SK-N-SH (cell line): ENCODE results near the gene UBR7. TPM values are rescaled to one million over a fixed set of nuclear protein-coding genes. Genes with fewer than 3 reads are reported as not detected.

Experiments
- CTCF ChIA-PET: fragments of 300-600, 350-600 bp; formaldehyde crosslinking; extraction: SDS; loops from one replicate; lab custom pipeline; 2021; lab: Yijun Ruan, JAX
- POLR2A ChIA-PET: fragments of 350-600 bp; sonication (Branson Sonifier 250); formaldehyde crosslinking; extraction: SDS; loops from one replicate; lab custom pipeline; 2020; ENCODE audit warnings: antibody characterized with exemption, inconsistent platforms; lab: Yijun Ruan, JAX
- DNase-seq: peaks from one replicate; pipeline ENCODE4 v3.0.0; 2012
- H2AFZ ChIP-seq: fragments of 200-600 bp; sonication (generic); 2 replicates; pipeline ENCODE4 v1.8.1; 2016; ENCODE audit warnings: antibody characterized with exemption, mild to moderate bottlenecking, low read depth
- H3F3A ChIP-seq: fragments of 200-600 bp; sonication (generic); replicated peaks from 2 replicates; pipeline ENCODE3; 2016; ENCODE audit warnings: antibody characterized with exemption, mild to moderate bottlenecking; ENCODE audit not compliant: insufficient read depth
- H3K27ac ChIP-seq, 2 experiments: fragments of 200-500 bp in 1 of 2; fragments of 200-600 bp in 1 of 2; sonication (Bioruptor generic) in 1 of 2; sonication (generic), shearing (Covaris generic) in 1 of 2; 2 replicates each; pipeline versions ENCODE4 v1.5.1 to v1.6.1; 2014 to 2016; ENCODE audit warnings: low read depth in 2 of 2, inconsistent platforms in 1 of 2, low read length in 1 of 2, mild to moderate bottlenecking in 1 of 2, mixed read lengths in 1 of 2
- H3K27me3 ChIP-seq: fragments of 200-600 bp; sonication (generic), shearing (Covaris generic); 2 replicates; pipeline ENCODE4 v1.6.1; 2016; ENCODE audit warnings: mixed run types; ENCODE audit not compliant: insufficient read depth
- H3K36me3 ChIP-seq, 2 experiments: fragments of 200-500 bp in 1 of 2; fragments of 200-600 bp in 1 of 2; sonication (Bioruptor generic) in 1 of 2; sonication (generic) in 1 of 2; replicated peaks in 1 of 2; 2 replicates each; pipeline versions ENCODE3 to v1.5.1; 2014 to 2016; ENCODE audit warnings: low read length in 1 of 2, mild to moderate bottlenecking in 1 of 2; ENCODE audit not compliant: insufficient read depth in 2 of 2, control insufficient read depth in 1 of 2
- H3K4me1 ChIP-seq, 2 experiments: fragments of 200-500 bp in 1 of 2; fragments of 200-600 bp in 1 of 2; sonication (Bioruptor generic) in 1 of 2; sonication (generic), shearing (Covaris generic) in 1 of 2; 2 replicates each; pipeline versions ENCODE4 v1.5.1 to v1.6.1; 2014 to 2016; ENCODE audit warnings: low read depth in 1 of 2, low read length in 1 of 2, mixed run types in 1 of 2; ENCODE audit not compliant: insufficient read depth in 2 of 2, control insufficient read depth in 1 of 2
- H3K4me2 ChIP-seq: fragments of 200-600 bp; sonication (generic), shearing (Covaris generic); 2 replicates; pipeline ENCODE4 v1.6.1; 2017; ENCODE audit warnings: mixed run types
- H3K4me3 ChIP-seq, 2 experiments: fragments of 200-500 bp in 1 of 2; fragments of 200-600 bp in 1 of 2; sonication (Bioruptor generic) in 1 of 2; sonication (generic), shearing (Covaris generic) in 1 of 2; 2 replicates each; pipeline versions ENCODE4 v1.5.1 to v1.8.1; 2014 to 2016; ENCODE audit warnings: low read depth in 2 of 2, inconsistent platforms in 1 of 2, low read length in 1 of 2, mild to moderate bottlenecking in 1 of 2, mixed read lengths in 1 of 2, moderate library complexity in 1 of 2
- H3K79me2 ChIP-seq: fragments of 200-600 bp; sonication (generic); 2 replicates; pipeline ENCODE4 v1.8.1; 2017; ENCODE audit warnings: mild to moderate bottlenecking; ENCODE audit not compliant: insufficient read depth
- H3K9ac ChIP-seq: fragments of 200-600 bp; sonication (generic); 2 replicates; pipeline ENCODE4 v1.6.1; 2017; ENCODE audit warnings: mixed run types
- H3K9me2 ChIP-seq: fragments of 200-600 bp; sonication (generic); 2 replicates; pipeline ENCODE4 v1.6.1; 2017; ENCODE audit warnings: mixed run types
- H3K9me3 ChIP-seq: fragments of 200-600 bp; sonication (generic); 2 replicates; pipeline ENCODE4 v1.6.1; 2017; ENCODE audit warnings: mixed run types, mild to moderate bottlenecking, moderate library complexity
- H4K20me1 ChIP-seq: fragments of 200-600 bp; sonication (generic); 2 replicates; pipeline ENCODE4 v1.6.1; 2017; ENCODE audit warnings: mild to moderate bottlenecking, mixed run types; ENCODE audit not compliant: insufficient read depth
- CHD2 ChIP-seq: fragments of 150-350 bp; IDR thresholded peaks from 2 replicates; pipeline ENCODE4 v1.6.1; 2018; ENCODE audit warnings: low read length; ENCODE audit not compliant: partially characterized antibody
- FOSL2 ChIP-seq: IDR thresholded peaks from 2 replicates; pipeline ENCODE4 v1.4.0; 2012; ENCODE audit warnings: low read depth, mild to moderate bottlenecking, moderate library complexity, borderline replicate concordance
- FOXJ3 ChIP-seq: sonication (generic); formaldehyde crosslinking; IDR thresholded peaks from 2 replicates; pipeline ENCODE4 v1.5.1; 2020; ENCODE audit warnings: mild to moderate bottlenecking, missing genetic modification reagents
- FOXM1 ChIP-seq: IDR thresholded peaks from 2 replicates; pipeline ENCODE4 v1.4.0; 2012; ENCODE audit warnings: low read depth, mild to moderate bottlenecking
- IRF3 ChIP-seq: fragments of 150-350 bp; IDR thresholded peaks from 2 replicates; pipeline ENCODE4 v1.6.1; 2016; ENCODE audit warnings: mild to moderate bottlenecking, low read depth, low read length
- JUND ChIP-seq: IDR thresholded peaks from 2 replicates; pipeline ENCODE4 v1.4.0; 2012
- MAX ChIP-seq: IDR thresholded peaks from 2 replicates; pipeline ENCODE4 v1.4.0; 2012; ENCODE audit warnings: low read depth
- NFIC ChIP-seq: IDR thresholded peaks from 2 replicates; pipeline ENCODE4 v1.4.0; 2012; ENCODE audit warnings: borderline replicate concordance
- PBX3 ChIP-seq: IDR thresholded peaks from 2 replicates; pipeline ENCODE4; 2012
- POLR2AphosphoS5 ChIP-seq: IDR thresholded peaks from 2 replicates; pipeline ENCODE4 v1.6.1; 2012; ENCODE audit warnings: low read depth, low read length
- RFX5 ChIP-seq: IDR thresholded peaks from 2 replicates; pipeline ENCODE4 v1.6.1; 2012; ENCODE audit warnings: mild to moderate bottlenecking, improper control_type of control experiment, low read length
- RXRA ChIP-seq: IDR thresholded peaks from 2 replicates; pipeline ENCODE4 v1.4.0; 2012; ENCODE audit warnings: low read depth, mild to moderate bottlenecking, borderline replicate concordance
- SIN3A ChIP-seq: IDR thresholded peaks from 2 replicates; pipeline ENCODE4 v1.6.1; 2012; ENCODE audit warnings: low read depth, mild to moderate bottlenecking, low read length, moderate library complexity, borderline replicate concordance
- TAF1 ChIP-seq: IDR thresholded peaks from 2 replicates; pipeline ENCODE4 v1.6.1; 2012; ENCODE audit warnings: low read depth, mild to moderate bottlenecking, low read length, moderate library complexity, borderline replicate concordance
- TCF12 ChIP-seq: IDR thresholded peaks from 2 replicates; pipeline ENCODE4 v1.4.0; 2012
- TEAD4 ChIP-seq: IDR thresholded peaks from 2 replicates; pipeline ENCODE4 v1.4.0; 2012; ENCODE audit warnings: mild to moderate bottlenecking, borderline replicate concordance; ENCODE audit not compliant: insufficient read depth
- USF1 ChIP-seq: IDR thresholded peaks from 2 replicates; pipeline ENCODE4 v1.4.0; 2012; ENCODE audit warnings: low read depth, borderline replicate concordance
- USF2 ChIP-seq: fragments of 150-350 bp; IDR thresholded peaks from 2 replicates; pipeline ENCODE4 v1.6.1; 2017; ENCODE audit warnings: antibody characterized with exemption, low read length, low read depth, borderline replicate concordance
- WGBS: methylation state at CpG from one replicate; pipeline ENCODE4 v1.1.6; 2017; ENCODE audit warnings: low lambda C conversion rate; 5-methylcytosine and 5-hydroxymethylcytosine counted together
- polyA plus RNA-seq, 3 experiments: library from polyadenylated mRNA; depleted of rRNA; stranded (reverse); fragments of >200 nt; gene quantifications; 2 replicates each; pipeline ENCODE4 v1.2.3, GENCODE V29; 2012

UBR7 gene
- polyA plus RNA-seq, 1 of the 3 experiments (the other 2 are of a cell fraction), result 28.2 TPM

GRCh38 chr14:93268406-93268805, 61.4 kb downstream of the UBR7 start:
- CTCF ChIA-PET, result interaction anchor here (1.6 kb wide), 1 partner anchor 30 kb away, joined by 3 read pairs; no protein-coding TSS in a partner anchor

More at GRCh38 chr14:93268406-93268805, 61.4 kb downstream of the UBR7 start:
- no peak overlapping the region for H2AFZ ChIP-seq
- no peaks in the 10 kb centered on the region for H3F3A ChIP-seq
- peaks cover 66% of the 10 kb centered on the region for H3K79me2 ChIP-seq
- H3K4me2 ChIP-seq, result no peak overlapping the region
- no peak overlapping the region for H3K4me3 ChIP-seq
- no peak overlapping the region for H3K27ac ChIP-seq
- DNase-seq, result no peak
- H3K9me3 ChIP-seq, result no peaks in the 10 kb centered on the region
- 0 out of 2 replicates have a peak, but pooled peaks cover 12% of the 10 kb centered on the region for H4K20me1 ChIP-seq
- peaks cover under 1 to 10% of the 10 kb centered on the region in 2 experiments; a peak in 1 of 4 replicates for H3K4me1 ChIP-seq
- H3K27me3 ChIP-seq, result no peaks in the 10 kb centered on the region
- no peaks in the 10 kb centered on the region for H3K9me2 ChIP-seq
- H3K36me3 ChIP-seq, result peaks cover 3 to 6% of the 10 kb centered on the region in 2 experiments
- TF ChIP-seq TEAD4 (no peak), JUND (no peak), PBX3 (no peak), USF2 (no peak), POLR2AphosphoS5 (no peak), MAX (no peak), IRF3 (no peak), TAF1 (no peak), USF1 (no peak), SIN3A (no peak), FOXM1 (no peak), FOSL2 (no peak), RXRA (no peak), CHD2 (no peak), RFX5 (no peak), NFIC (no peak), TCF12 (no peak), FOXJ3 (no peak)
- H3K9ac ChIP-seq, result no peak overlapping the region
- POLR2A ChIA-PET, result interaction anchor here (0.6 kb wide), 1 partner anchor 83 kb away, joined by 3 read pairs; the partner anchor contains the start of gene LYSET
- WGBS, result 100% methylated on average over 1 of the region's 1 CpG
